SK-N-SH (cell line): ENCODE results near the gene CCDC192. TPM values are rescaled to one million over a fixed set of nuclear protein-coding genes. Genes with fewer than 3 reads are reported as not detected.
A peak's percentile ranks its signal among the peaks of the same experiment; 100 is the strongest.

Source experiments
- CTCF ChIA-PET: fragments of 300-600, 350-600 bp; formaldehyde crosslinking; extraction: SDS; loops from one replicate; lab custom pipeline; 2021; lab: Yijun Ruan, JAX
- POLR2A ChIA-PET: fragments of 350-600 bp; sonication (Branson Sonifier 250); formaldehyde crosslinking; extraction: SDS; loops from one replicate; lab custom pipeline; 2020; ENCODE audit warnings: antibody characterized with exemption, inconsistent platforms; lab: Yijun Ruan, JAX
- DNase-seq: peaks from one replicate; pipeline ENCODE4 v3.0.0; 2012
- H2AFZ ChIP-seq: fragments of 200-600 bp; sonication (generic); 2 replicates; pipeline ENCODE4 v1.8.1; 2016; ENCODE audit warnings: antibody characterized with exemption, mild to moderate bottlenecking, low read depth
- H3F3A ChIP-seq: fragments of 200-600 bp; sonication (generic); replicated peaks from 2 replicates; pipeline ENCODE3; 2016; ENCODE audit warnings: antibody characterized with exemption, mild to moderate bottlenecking; ENCODE audit not compliant: insufficient read depth
- H3K27ac ChIP-seq, 2 experiments: fragments of 200-500 bp in 1 of 2; fragments of 200-600 bp in 1 of 2; sonication (Bioruptor generic) in 1 of 2; sonication (generic), shearing (Covaris generic) in 1 of 2; 2 replicates each; pipeline versions ENCODE4 v1.5.1 to v1.6.1; 2014 to 2016; ENCODE audit warnings: low read depth in 2 of 2, inconsistent platforms in 1 of 2, low read length in 1 of 2, mild to moderate bottlenecking in 1 of 2, mixed read lengths in 1 of 2
- H3K27me3 ChIP-seq: fragments of 200-600 bp; sonication (generic), shearing (Covaris generic); 2 replicates; pipeline ENCODE4 v1.6.1; 2016; ENCODE audit warnings: mixed run types; ENCODE audit not compliant: insufficient read depth
- H3K36me3 ChIP-seq, 2 experiments: fragments of 200-500 bp in 1 of 2; fragments of 200-600 bp in 1 of 2; sonication (Bioruptor generic) in 1 of 2; sonication (generic) in 1 of 2; replicated peaks in 1 of 2; 2 replicates each; pipeline versions ENCODE3 to v1.5.1; 2014 to 2016; ENCODE audit warnings: low read length in 1 of 2, mild to moderate bottlenecking in 1 of 2; ENCODE audit not compliant: insufficient read depth in 2 of 2, control insufficient read depth in 1 of 2
- H3K4me1 ChIP-seq, 2 experiments: fragments of 200-500 bp in 1 of 2; fragments of 200-600 bp in 1 of 2; sonication (Bioruptor generic) in 1 of 2; sonication (generic), shearing (Covaris generic) in 1 of 2; 2 replicates each; pipeline versions ENCODE4 v1.5.1 to v1.6.1; 2014 to 2016; ENCODE audit warnings: low read depth in 1 of 2, low read length in 1 of 2, mixed run types in 1 of 2; ENCODE audit not compliant: insufficient read depth in 2 of 2, control insufficient read depth in 1 of 2
- H3K4me2 ChIP-seq: fragments of 200-600 bp; sonication (generic), shearing (Covaris generic); 2 replicates; pipeline ENCODE4 v1.6.1; 2017; ENCODE audit warnings: mixed run types
- H3K4me3 ChIP-seq, 2 experiments: fragments of 200-500 bp in 1 of 2; fragments of 200-600 bp in 1 of 2; sonication (Bioruptor generic) in 1 of 2; sonication (generic), shearing (Covaris generic) in 1 of 2; 2 replicates each; pipeline versions ENCODE4 v1.5.1 to v1.8.1; 2014 to 2016; ENCODE audit warnings: low read depth in 2 of 2, inconsistent platforms in 1 of 2, low read length in 1 of 2, mild to moderate bottlenecking in 1 of 2, mixed read lengths in 1 of 2, moderate library complexity in 1 of 2
- H3K79me2 ChIP-seq: fragments of 200-600 bp; sonication (generic); 2 replicates; pipeline ENCODE4 v1.8.1; 2017; ENCODE audit warnings: mild to moderate bottlenecking; ENCODE audit not compliant: insufficient read depth
- H3K9ac ChIP-seq: fragments of 200-600 bp; sonication (generic); 2 replicates; pipeline ENCODE4 v1.6.1; 2017; ENCODE audit warnings: mixed run types
- H3K9me2 ChIP-seq: fragments of 200-600 bp; sonication (generic); 2 replicates; pipeline ENCODE4 v1.6.1; 2017; ENCODE audit warnings: mixed run types
- H3K9me3 ChIP-seq: fragments of 200-600 bp; sonication (generic); 2 replicates; pipeline ENCODE4 v1.6.1; 2017; ENCODE audit warnings: mixed run types, mild to moderate bottlenecking, moderate library complexity
- H4K20me1 ChIP-seq: fragments of 200-600 bp; sonication (generic); 2 replicates; pipeline ENCODE4 v1.6.1; 2017; ENCODE audit warnings: mild to moderate bottlenecking, mixed run types; ENCODE audit not compliant: insufficient read depth
- CHD2 ChIP-seq: fragments of 150-350 bp; IDR thresholded peaks from 2 replicates; pipeline ENCODE4 v1.6.1; 2018; ENCODE audit warnings: low read length; ENCODE audit not compliant: partially characterized antibody
- CTCF ChIP-seq: fragments of 200-600 bp; sonication (generic); IDR thresholded peaks from 2 replicates; pipeline ENCODE4 v1.6.1; 2017; ENCODE audit warnings: antibody characterized with exemption, mild to moderate bottlenecking, moderate library complexity
- ELF1 ChIP-seq: IDR thresholded peaks from 2 replicates; pipeline ENCODE4 v1.4.0; 2012
- EP300 ChIP-seq, 2 experiments: IDR thresholded peaks; 2 replicates each; pipeline versions ENCODE4 v1.4.0 to v1.6.1; 2012; ENCODE audit warnings: borderline replicate concordance in 1 of 2, low read depth in 1 of 2, low read length in 1 of 2
- EZH2phosphoT487 ChIP-seq: fragments of 200-600 bp; sonication (generic); IDR thresholded peaks from 2 replicates; pipeline ENCODE4 v1.6.1; 2017; ENCODE audit warnings: low read depth, mixed run types, mild to moderate bottlenecking, antibody characterized with exemption, moderate library complexity, borderline replicate concordance
- FOXJ3 ChIP-seq: sonication (generic); formaldehyde crosslinking; IDR thresholded peaks from 2 replicates; pipeline ENCODE4 v1.5.1; 2020; ENCODE audit warnings: mild to moderate bottlenecking, missing genetic modification reagents
- FOXM1 ChIP-seq: IDR thresholded peaks from 2 replicates; pipeline ENCODE4 v1.4.0; 2012; ENCODE audit warnings: low read depth, mild to moderate bottlenecking
- GABPA ChIP-seq: IDR thresholded peaks from 2 replicates; pipeline ENCODE4 v1.4.0; 2012; ENCODE audit warnings: low read depth, mild to moderate bottlenecking
- GATA2 ChIP-seq: sonication (generic); formaldehyde crosslinking; IDR thresholded peaks from 2 replicates; pipeline ENCODE4 v1.5.0; 2020; ENCODE audit warnings: mild to moderate bottlenecking, missing genetic modification reagents
- IRF3 ChIP-seq: fragments of 150-350 bp; IDR thresholded peaks from 2 replicates; pipeline ENCODE4 v1.6.1; 2016; ENCODE audit warnings: mild to moderate bottlenecking, low read depth, low read length
- MEF2A ChIP-seq: IDR thresholded peaks from 2 replicates; pipeline ENCODE4 v1.4.0; 2012; ENCODE audit warnings: low read depth, borderline replicate concordance
- MXI1 ChIP-seq: IDR thresholded peaks from 2 replicates; pipeline ENCODE4 v1.6.1; 2012; ENCODE audit warnings: mild to moderate bottlenecking, low read depth, low read length, improper control_type of control experiment
- NFIC ChIP-seq: IDR thresholded peaks from 2 replicates; pipeline ENCODE4 v1.4.0; 2012; ENCODE audit warnings: borderline replicate concordance
- NRF1 ChIP-seq: IDR thresholded peaks from 2 replicates; pipeline ENCODE4 v1.6.1; 2012; ENCODE audit warnings: low read depth, mild to moderate bottlenecking, low read length
- PBX3 ChIP-seq: IDR thresholded peaks from 2 replicates; pipeline ENCODE4; 2012
- POLR2AphosphoS5 ChIP-seq: IDR thresholded peaks from 2 replicates; pipeline ENCODE4 v1.6.1; 2012; ENCODE audit warnings: low read depth, low read length
- RAD21 ChIP-seq: IDR thresholded peaks from 2 replicates; pipeline ENCODE4 v1.6.1; 2012; ENCODE audit warnings: mild to moderate bottlenecking, low read length
- RCOR1 ChIP-seq: fragments of 150-350 bp; IDR thresholded peaks from 2 replicates; pipeline ENCODE4 v1.6.1; 2017; ENCODE audit warnings: antibody characterized with exemption, low read length
- RXRA ChIP-seq: IDR thresholded peaks from 2 replicates; pipeline ENCODE4 v1.4.0; 2012; ENCODE audit warnings: low read depth, mild to moderate bottlenecking, borderline replicate concordance
- SIN3A ChIP-seq: IDR thresholded peaks from 2 replicates; pipeline ENCODE4 v1.6.1; 2012; ENCODE audit warnings: low read depth, mild to moderate bottlenecking, low read length, moderate library complexity, borderline replicate concordance
- TAF1 ChIP-seq: IDR thresholded peaks from 2 replicates; pipeline ENCODE4 v1.6.1; 2012; ENCODE audit warnings: low read depth, mild to moderate bottlenecking, low read length, moderate library complexity, borderline replicate concordance
- TCF12 ChIP-seq: IDR thresholded peaks from 2 replicates; pipeline ENCODE4 v1.4.0; 2012
- TEAD4 ChIP-seq: IDR thresholded peaks from 2 replicates; pipeline ENCODE4 v1.4.0; 2012; ENCODE audit warnings: mild to moderate bottlenecking, borderline replicate concordance; ENCODE audit not compliant: insufficient read depth
- YY1 ChIP-seq: IDR thresholded peaks from 2 replicates; pipeline ENCODE4 v1.4.0; 2012; ENCODE audit warnings: low read depth, mild to moderate bottlenecking
- WGBS: methylation state at CpG from one replicate; pipeline ENCODE4 v1.1.6; 2017; ENCODE audit warnings: low lambda C conversion rate; 5-methylcytosine and 5-hydroxymethylcytosine counted together
- polyA plus RNA-seq, 3 experiments: library from polyadenylated mRNA; depleted of rRNA; stranded (reverse); fragments of >200 nt; gene quantifications; 2 replicates each; pipeline ENCODE4 v1.2.3, GENCODE V29; 2012
- TF ChIP-seq, protein P1 (sequence below): IDR thresholded peaks from 2 replicates; pipeline ENCODE4 v1.4.0; 2012; ENCODE audit warnings: low read depth
- TF ChIP-seq, protein P2 (sequence below): IDR thresholded peaks from 2 replicates; pipeline ENCODE4 v1.4.0; 2012; ENCODE audit warnings: low read depth, borderline replicate concordance
- TF ChIP-seq, protein P3 (sequence below): IDR thresholded peaks from 2 replicates; pipeline ENCODE4 v1.6.1; 2012; ENCODE audit warnings: mild to moderate bottlenecking, low read depth, low read length, moderate library complexity

CCDC192 gene
- polyA plus RNA-seq, 1 of the 3 experiments (the other 2 are of a cell fraction) = not detected

GRCh38 chr5:127957183-127957582 lies 254.0 kb downstream of the CCDC192 start:
- no peak overlapping the region for H3K4me2 ChIP-seq
- ChIA-PET POLR2A (no interaction called here), CTCF (no interaction called here)
- no peaks in the 10 kb centered on the region for H4K20me1 ChIP-seq
- no peak overlapping the region for H3K9ac ChIP-seq
- H3K27ac ChIP-seq = peak overlapping the region; percentile 29 to 53; a peak in 3 of 4 replicates
- no peaks in the 10 kb centered on the region for H3K79me2 ChIP-seq
- no peak overlapping the region for H2AFZ ChIP-seq
- no peaks in the 10 kb centered on the region for H3K27me3 ChIP-seq
- WGBS = 0% methylated on average over 1 of the region's 2 CpGs
- no peak overlapping the region for H3K4me3 ChIP-seq
- no peaks in the 10 kb centered on the region for H3K9me2 ChIP-seq
- no peaks in the 10 kb centered on the region for H3K36me3 ChIP-seq
- no peaks in the 10 kb centered on the region for H3K9me3 ChIP-seq
- H3K4me1 ChIP-seq = peaks cover 25 to 28% of the 10 kb centered on the region in 2 experiments
- peak; percentile 53 for DNase-seq
- peaks cover 4% of the 10 kb centered on the region for H3F3A ChIP-seq
- TF ChIP-seq, protein P1, sequence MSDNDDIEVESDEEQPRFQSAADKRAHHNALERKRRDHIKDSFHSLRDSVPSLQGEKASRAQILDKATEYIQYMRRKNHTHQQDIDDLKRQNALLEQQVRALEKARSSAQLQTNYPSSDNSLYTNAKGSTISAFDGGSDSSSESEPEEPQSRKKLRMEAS = peak; percentile 61; the same call in 1 of the 2 replicates
- TF ChIP-seq, protein P2, sequence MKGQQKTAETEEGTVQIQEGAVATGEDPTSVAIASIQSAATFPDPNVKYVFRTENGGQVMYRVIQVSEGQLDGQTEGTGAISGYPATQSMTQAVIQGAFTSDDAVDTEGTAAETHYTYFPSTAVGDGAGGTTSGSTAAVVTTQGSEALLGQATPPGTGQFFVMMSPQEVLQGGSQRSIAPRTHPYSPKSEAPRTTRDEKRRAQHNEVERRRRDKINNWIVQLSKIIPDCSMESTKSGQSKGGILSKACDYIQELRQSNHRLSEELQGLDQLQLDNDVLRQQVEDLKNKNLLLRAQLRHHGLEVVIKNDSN = no peak
- TF ChIP-seq TAF1 (no peak), CHD2 (peak; percentile 27), CTCF (peak; percentile 30; the same call in 1 of the 2 replicates), FOXM1 (no peak), ELF1 (no peak), MXI1 (no peak), EP300 (IDR thresholded peaks at IDR 0.05; ENCODE audit: borderline replicate concordance in 1 of 2, low read depth in 1 of 2, low read length in 1 of 2) (peak; percentile 19 to 66; a peak in 1 of 4 replicates), IRF3 (no peak), NRF1 (no peak), FOXJ3 (CRISPR knock-in tag) (no peak), RCOR1 (peak; percentile 70), MEF2A (no peak), RXRA (no peak), POLR2AphosphoS5 (peak; percentile 46; the same call in 1 of the 2 replicates), EZH2phosphoT487 (no peak), RAD21 (no peak), GABPA (no peak), GATA2 (CRISPR knock-in tag) (no peak), PBX3 (peak; percentile 77), NFIC (peak; percentile 92), TCF12 (peak; percentile 96), TEAD4 (peak; percentile 62; the same call in 1 of the 2 replicates), SIN3A (0 out of 2 replicates have a peak, but pooled peaks have one; percentile 36), YY1 (no peak)
- TF ChIP-seq, protein P3, sequence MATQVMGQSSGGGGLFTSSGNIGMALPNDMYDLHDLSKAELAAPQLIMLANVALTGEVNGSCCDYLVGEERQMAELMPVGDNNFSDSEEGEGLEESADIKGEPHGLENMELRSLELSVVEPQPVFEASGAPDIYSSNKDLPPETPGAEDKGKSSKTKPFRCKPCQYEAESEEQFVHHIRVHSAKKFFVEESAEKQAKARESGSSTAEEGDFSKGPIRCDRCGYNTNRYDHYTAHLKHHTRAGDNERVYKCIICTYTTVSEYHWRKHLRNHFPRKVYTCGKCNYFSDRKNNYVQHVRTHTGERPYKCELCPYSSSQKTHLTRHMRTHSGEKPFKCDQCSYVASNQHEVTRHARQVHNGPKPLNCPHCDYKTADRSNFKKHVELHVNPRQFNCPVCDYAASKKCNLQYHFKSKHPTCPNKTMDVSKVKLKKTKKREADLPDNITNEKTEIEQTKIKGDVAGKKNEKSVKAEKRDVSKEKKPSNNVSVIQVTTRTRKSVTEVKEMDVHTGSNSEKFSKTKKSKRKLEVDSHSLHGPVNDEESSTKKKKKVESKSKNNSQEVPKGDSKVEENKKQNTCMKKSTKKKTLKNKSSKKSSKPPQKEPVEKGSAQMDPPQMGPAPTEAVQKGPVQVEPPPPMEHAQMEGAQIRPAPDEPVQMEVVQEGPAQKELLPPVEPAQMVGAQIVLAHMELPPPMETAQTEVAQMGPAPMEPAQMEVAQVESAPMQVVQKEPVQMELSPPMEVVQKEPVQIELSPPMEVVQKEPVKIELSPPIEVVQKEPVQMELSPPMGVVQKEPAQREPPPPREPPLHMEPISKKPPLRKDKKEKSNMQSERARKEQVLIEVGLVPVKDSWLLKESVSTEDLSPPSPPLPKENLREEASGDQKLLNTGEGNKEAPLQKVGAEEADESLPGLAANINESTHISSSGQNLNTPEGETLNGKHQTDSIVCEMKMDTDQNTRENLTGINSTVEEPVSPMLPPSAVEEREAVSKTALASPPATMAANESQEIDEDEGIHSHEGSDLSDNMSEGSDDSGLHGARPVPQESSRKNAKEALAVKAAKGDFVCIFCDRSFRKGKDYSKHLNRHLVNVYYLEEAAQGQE = no peak
